ENCODE data around the gene PCDHGB2. TPM values are rescaled to one million over a fixed set of nuclear protein-coding genes. Genes with fewer than 3 reads are reported as not detected.
"Not testable (repeated sequence)": the region's sequence is repeated elsewhere in the genome, so short reads cannot be mapped to it uniquely, and the experiment has no call there.

The PCDHGB2 gene
- total RNA-seq, 2 donors from 2014 or later = 0.17 to 0.34 TPM

GRCh38 chr5:141342773-141343172 lies 17.0 kb upstream of the PCDHGB2 start:
- Mint-ChIP-seq H3K4me3 (no peak overlapping the region), H3K4me1 (no peaks in the 10 kb centered on the region), H3K36me3 (ENCODE audit: low read depth) (no peaks in the 10 kb centered on the region), H3K27me3 (peaks cover 34% of the 10 kb centered on the region), H3K9me3 (peaks cover 21% of the 10 kb centered on the region), H3K27ac (no peak overlapping the region)
- no peak for ATAC-seq (replicated peaks)

GRCh38 chr5:141343242-141343952 lies 16.4 kb upstream of the PCDHGB2 start, which contains the start of gene PCDHGA3:
TSS of gene PCDHGA3 (plus strand) at chr5:141343829. CDS start at chr5:141344034, 205 bp downstream.
- Mint-ChIP-seq H3K9me3 (peaks cover 15% of the 10 kb centered on the region), H3K4me1 (no peaks in the 10 kb centered on the region), H3K27ac (no peak within 1 kb of the TSS), H3K36me3 (ENCODE audit: low read depth) (no peaks in the 10 kb centered on the region), H3K27me3 (peaks cover 32% of the 10 kb centered on the region), H3K4me3 (peak within 1 kb of the TSS; percentile 30)
- no peak for ATAC-seq (replicated peaks)

GRCh38 chr5:141343953-141344463 lies 15.8 kb upstream of the PCDHGB2 start:
- no peak for ATAC-seq (replicated peaks)
- Mint-ChIP-seq H3K27ac (no peak overlapping the region), H3K4me3 (peak overlapping the region; percentile 30), H3K36me3 (ENCODE audit: low read depth) (no peaks in the 10 kb centered on the region), H3K4me1 (no peaks in the 10 kb centered on the region), H3K9me3 (peaks cover 11% of the 10 kb centered on the region), H3K27me3 (peaks cover 35% of the 10 kb centered on the region)

- no peaks in the 10 kb centered on the region for H3K36me3 Mint-ChIP-seq (ENCODE audit: low read depth)
- no peaks in the 10 kb centered on the region for H3K4me1 Mint-ChIP-seq
- no peak overlapping the region for H3K4me3 Mint-ChIP-seq
- no peak for ATAC-seq (replicated peaks)
- no peak overlapping the region for H3K27ac Mint-ChIP-seq
- H3K9me3 Mint-ChIP-seq = peaks cover 11% of the 10 kb centered on the region
- H3K27me3 Mint-ChIP-seq = peaks cover 45% of the 10 kb centered on the region
Measured at GRCh38 chr5:141345327-141345726, 14.5 kb upstream of the PCDHGB2 start.

- not testable (repeated sequence) for ATAC-seq (replicated peaks); H3K4me3 Mint-ChIP-seq; H3K4me1 Mint-ChIP-seq; H3K36me3 Mint-ChIP-seq (ENCODE audit: low read depth); H3K27ac Mint-ChIP-seq
- Mint-ChIP-seq H3K9me3 (peaks cover 11% of the 10 kb centered on the region), H3K27me3 (peaks cover 46% of the 10 kb centered on the region)
Measured at GRCh38 chr5:141346017-141346416, 13.8 kb upstream of the PCDHGB2 start.

- peaks cover 14% of the 10 kb centered on the region for H3K9me3 Mint-ChIP-seq
- H3K4me3 Mint-ChIP-seq = peak within 1 kb of the TSS; percentile 34
- H3K27ac Mint-ChIP-seq = no peak within 1 kb of the TSS
- ATAC-seq (replicated peaks) = no peak
- H3K36me3 Mint-ChIP-seq (ENCODE audit: low read depth) = no peaks in the 10 kb centered on the region
- no peaks in the 10 kb centered on the region for H3K4me1 Mint-ChIP-seq
- H3K27me3 Mint-ChIP-seq = peaks cover 41% of the 10 kb centered on the region
Measured at GRCh38 chr5:141349917-141350619, 9.7 kb upstream of the PCDHGB2 start, which contains the start of gene PCDHGB1. TSS of gene PCDHGB1 (plus strand) at chr5:141350099. CDS start at chr5:141350261, 162 bp downstream.

GRCh38 chr5:141351591-141351990 lies 8.2 kb upstream of the PCDHGB2 start:
- Mint-ChIP-seq H3K27ac (no peak overlapping the region), H3K4me1 (no peaks in the 10 kb centered on the region), H3K27me3 (peaks cover 52% of the 10 kb centered on the region), H3K4me3 (no peak overlapping the region), H3K36me3 (ENCODE audit: low read depth) (no peaks in the 10 kb centered on the region), H3K9me3 (peaks cover 14% of the 10 kb centered on the region)
- no peak for ATAC-seq (replicated peaks)

GRCh38 chr5:141354900-141355469 lies 4.8 kb upstream of the PCDHGB2 start, which contains the start of gene PCDHGA4:
TSS of gene PCDHGA4 (plus strand) at chr5:141355021. CDS start at chr5:141355108, 87 bp downstream.
- ATAC-seq (replicated peaks) = no peak
- Mint-ChIP-seq H3K4me1 (no peaks in the 10 kb centered on the region), H3K9me3 (peaks cover 12% of the 10 kb centered on the region), H3K4me3 (peak within 1 kb of the TSS; percentile 43), H3K36me3 (ENCODE audit: low read depth) (no peaks in the 10 kb centered on the region), H3K27me3 (peaks cover 47% of the 10 kb centered on the region), H3K27ac (no peak within 1 kb of the TSS)

- H3K36me3 Mint-ChIP-seq (ENCODE audit: low read depth) = no peaks in the 10 kb centered on the region
- peak overlapping the region; percentile 43 for H3K4me3 Mint-ChIP-seq
- no peak for ATAC-seq (replicated peaks)
- H3K9me3 Mint-ChIP-seq = peaks cover 11% of the 10 kb centered on the region
- H3K27me3 Mint-ChIP-seq = peaks cover 43% of the 10 kb centered on the region
- no peak overlapping the region for H3K27ac Mint-ChIP-seq
- H3K4me1 Mint-ChIP-seq = no peaks in the 10 kb centered on the region
Measured at GRCh38 chr5:141355641-141356040, 4.2 kb upstream of the PCDHGB2 start.

GRCh38 chr5:141356133-141356532 lies 3.7 kb upstream of the PCDHGB2 start:
- Mint-ChIP-seq H3K9me3 (peaks cover 13% of the 10 kb centered on the region), H3K27ac (no peak overlapping the region), H3K36me3 (ENCODE audit: low read depth) (no peaks in the 10 kb centered on the region), H3K27me3 (peaks cover 48% of the 10 kb centered on the region), H3K4me3 (no peak overlapping the region), H3K4me1 (no peaks in the 10 kb centered on the region)
- ATAC-seq (replicated peaks) = no peak

GRCh38 chr5:141356950-141357349 lies 2.8 kb upstream of the PCDHGB2 start:
- Mint-ChIP-seq H3K27me3 (peaks cover 52% of the 10 kb centered on the region), H3K4me3 (no peak overlapping the region), H3K36me3 (ENCODE audit: low read depth) (no peaks in the 10 kb centered on the region), H3K27ac (no peak overlapping the region), H3K4me1 (no peaks in the 10 kb centered on the region), H3K9me3 (peaks cover 13% of the 10 kb centered on the region)
- ATAC-seq (replicated peaks) = no peak

- H3K4me3 Mint-ChIP-seq = no peak overlapping the region
- H3K27ac Mint-ChIP-seq = no peak overlapping the region
- peaks cover 20% of the 10 kb centered on the region for H3K9me3 Mint-ChIP-seq
Measured at GRCh38 chr5:141360685-141361084, 891 bp downstream of the PCDHGB2 start.

GRCh38 chr5:141362719-141363118 lies 2.9 kb downstream of the PCDHGB2 start:
- no peak overlapping the region for H3K27ac Mint-ChIP-seq
- no peak for ATAC-seq (replicated peaks)
- H3K27me3 Mint-ChIP-seq = peaks cover 56% of the 10 kb centered on the region
- peaks cover 8% of the 10 kb centered on the region for H3K4me1 Mint-ChIP-seq
- H3K4me3 Mint-ChIP-seq = no peak overlapping the region
- peaks cover 15% of the 10 kb centered on the region for H3K9me3 Mint-ChIP-seq
- peaks cover 10% of the 10 kb centered on the region for H3K36me3 Mint-ChIP-seq (ENCODE audit: low read depth)

More at GRCh38 chr5:141360685-141361084, 891 bp downstream of the PCDHGB2 start:
- Mint-ChIP-seq H3K4me1 (peaks cover 8% of the 10 kb centered on the region), H3K27me3 (peaks cover 64% of the 10 kb centered on the region), H3K36me3 (ENCODE audit: low read depth) (peaks cover 10% of the 10 kb centered on the region)
- ATAC-seq (replicated peaks) = no peak

- peaks cover 60% of the 10 kb centered on the region for H3K27me3 Mint-ChIP-seq
- peaks cover 15% of the 10 kb centered on the region for H3K9me3 Mint-ChIP-seq
- peaks cover 10% of the 10 kb centered on the region for H3K36me3 Mint-ChIP-seq (ENCODE audit: low read depth)
- H3K4me3 Mint-ChIP-seq = no peak within 1 kb of the TSS
- no peak within 1 kb of the TSS for H3K27ac Mint-ChIP-seq
- H3K4me1 Mint-ChIP-seq = peaks cover 8% of the 10 kb centered on the region
- ATAC-seq (replicated peaks) = no peak
Measured at GRCh38 chr5:141363952-141364660, 4.3 kb downstream of the PCDHGB2 start, which contains the start of gene PCDHGA5. TSS of gene PCDHGA5 (plus strand) at chr5:141364162. CDS start at chr5:141364331, 169 bp downstream.

All from activated T-helper 17 cell treated with anti-CD3 and anti-CD28 coated beads, Interleukin-2, amount 50 U/mL, for 72 hours (primary cell).